ENCODE data around the gene ACD.

ACD gene

DNA sequence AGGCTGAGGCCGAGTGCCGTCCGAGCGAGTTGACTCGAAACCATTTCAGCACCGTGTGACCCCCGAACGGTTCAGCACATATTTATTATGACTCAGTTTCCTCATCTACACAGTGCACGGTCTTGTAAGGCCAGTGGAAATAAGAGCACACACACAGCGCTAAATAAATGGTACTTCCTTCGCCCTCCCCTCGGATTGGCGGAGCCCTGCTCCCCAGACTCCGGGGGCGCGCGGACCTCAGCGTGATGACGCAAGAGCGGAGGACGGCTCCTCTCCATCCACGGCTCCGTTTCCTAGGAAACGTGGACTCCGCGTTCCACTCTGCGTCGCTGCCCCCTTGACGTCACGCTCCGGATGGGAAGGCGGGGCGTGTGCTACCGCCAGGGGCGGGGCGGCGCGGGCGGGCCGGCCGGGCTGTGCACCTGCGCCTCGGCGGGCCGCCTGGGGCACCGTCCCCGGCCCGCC is 536 bp upstream of the ACD start, which contains the start of gene PARD6A:
Gene PARD6A (plus strand): TSS at position 397 of the 465 bp plus-strand sequence. CDS start 79 bp downstream, outside the sequence.
- WGBS (ENCODE audit: extremely low coverage, insufficient coverage, insufficient read length): no CpG with 5 or more reads among the region's 48 CpGs
- H3K27me3 ChIP-seq (ENCODE audit: insufficient read depth, low read length): no peaks in the 10 kb centered on the region
- no peak within 1 kb of the TSS for H2BK12ac ChIP-seq (ENCODE audit: low read length)
- peaks cover 7% of the 10 kb centered on the region for H3K79me1 ChIP-seq (ENCODE audit: low read length)
- no peaks in the 10 kb centered on the region for H3K9me3 ChIP-seq (ENCODE audit: insufficient read depth, low read depth, low read length)
- peak within 1 kb of the TSS; percentile 47 for H2BK120ac ChIP-seq (ENCODE audit: insufficient read depth, low read length, poor library complexity)
- H3K79me2 ChIP-seq (ENCODE audit: control insufficient read depth, insufficient read depth, low read length, poor library complexity): peaks cover 3% of the 10 kb centered on the region
- peak within 1 kb of the TSS; percentile 68 for H4K91ac ChIP-seq (ENCODE audit: low read depth, low read length)
- H3K27ac ChIP-seq (ENCODE audit: low read depth, low read length): peak within 1 kb of the TSS; percentile 25
- peak within 1 kb of the TSS; percentile 71 for H3K18ac ChIP-seq (ENCODE audit: low read length)
- DNase-seq: peak; percentile 87 to 98
- H2BK5ac ChIP-seq (ENCODE audit: low read depth, low read length, poor library complexity): peak within 1 kb of the TSS; percentile 10
- peak within 1 kb of the TSS; percentile 80 for H2AFZ ChIP-seq (ENCODE audit: insufficient read depth, low read length, poor library complexity)
- H3K9ac ChIP-seq (ENCODE audit: low read length): peak within 1 kb of the TSS; percentile 16
- H2AK5ac ChIP-seq (ENCODE audit: low read length): no peak within 1 kb of the TSS
- H3K4me1 ChIP-seq (ENCODE audit: control insufficient read depth in 1 of 2, insufficient read depth in 2 of 2, low read length in 2 of 2): peaks cover 5 to 10% of the 10 kb centered on the region in 2 experiments
- peaks cover 13 to 21% of the 10 kb centered on the region in 2 experiments for H3K36me3 ChIP-seq (ENCODE audit: control insufficient read depth in 1 of 2, insufficient read depth in 2 of 2, low read length in 2 of 2)
- H4K8ac ChIP-seq (ENCODE audit: low read depth, low read length): peak within 1 kb of the TSS; percentile 88
- H4K12ac ChIP-seq (ENCODE audit: low read depth, low read length): peak within 1 kb of the TSS; percentile 59
- H3K4me3 ChIP-seq (ENCODE audit: low read depth, low read length): peak within 1 kb of the TSS; percentile 85
- peak within 1 kb of the TSS; percentile 81 for H3K4me2 ChIP-seq (ENCODE audit: low read length)
- H3K4ac ChIP-seq (ENCODE audit: low read depth, low read length): no peak within 1 kb of the TSS
- no peak within 1 kb of the TSS for H3K23ac ChIP-seq (ENCODE audit: low read length)
- H3K14ac ChIP-seq (ENCODE audit: low read length): peak within 1 kb of the TSS; percentile 55

DNA sequence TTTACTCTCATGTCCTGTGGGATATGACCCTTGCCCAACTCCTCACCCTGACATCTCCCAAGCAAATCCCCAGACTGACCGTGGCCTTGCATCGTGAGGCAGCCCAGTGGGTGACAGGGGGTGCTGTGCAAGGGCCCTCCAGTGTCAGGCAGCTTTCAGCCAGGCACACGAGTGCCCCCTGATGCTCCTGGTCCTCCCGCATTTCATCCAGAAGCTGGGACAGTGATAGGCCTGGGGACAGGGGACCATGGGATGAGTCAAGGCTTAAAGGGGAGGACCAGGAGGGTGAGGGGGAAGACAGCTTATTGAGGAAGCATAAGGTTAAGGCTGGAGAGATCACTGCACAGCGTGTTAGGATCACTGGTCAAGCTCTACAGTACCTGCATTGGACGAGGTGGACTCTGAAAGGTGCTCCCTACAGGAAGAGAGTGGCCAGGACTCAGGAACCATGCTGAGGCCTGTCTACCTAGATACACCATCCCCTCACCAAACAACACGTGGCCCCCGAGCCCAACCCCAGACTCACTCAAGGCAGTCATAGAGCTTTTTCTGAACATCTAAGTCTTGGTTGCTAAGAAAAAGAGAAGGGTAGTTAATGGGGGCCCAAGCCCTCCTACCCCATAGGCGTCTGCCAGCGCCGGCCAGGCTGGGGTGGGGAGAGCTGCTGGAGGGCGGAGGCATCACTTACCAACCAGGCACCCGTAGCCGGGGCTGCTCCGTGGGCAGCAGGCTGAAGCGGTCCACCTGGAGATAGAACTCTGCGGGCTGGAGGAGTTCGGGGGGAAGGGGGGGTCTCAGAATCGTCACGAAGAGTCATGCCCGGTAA is 998 bp downstream of the ACD start:
- DNase-seq: no peak
- peak overlapping the region; percentile 85 for H4K8ac ChIP-seq (ENCODE audit: low read depth, low read length)
- no peak overlapping the region for H3K14ac ChIP-seq (ENCODE audit: low read length)
- no CpG with 5 or more reads among the region's 21 CpGs for WGBS (ENCODE audit: extremely low coverage, insufficient coverage, insufficient read length)
- H2AFZ ChIP-seq (ENCODE audit: insufficient read depth, low read length, poor library complexity): no peak overlapping the region
- no peak overlapping the region for H2AK5ac ChIP-seq (ENCODE audit: low read length)
- H3K18ac ChIP-seq (ENCODE audit: low read length): peak overlapping the region; percentile 18
- H3K4me3 ChIP-seq (ENCODE audit: low read depth, low read length): peak overlapping the region; percentile 85
- no peak overlapping the region for H2BK5ac ChIP-seq (ENCODE audit: low read depth, low read length, poor library complexity)
- no peak overlapping the region for H2BK12ac ChIP-seq (ENCODE audit: low read length)
- peaks cover 7% of the 10 kb centered on the region for H3K79me1 ChIP-seq (ENCODE audit: low read length)
- peak overlapping the region; percentile 81 for H3K4me2 ChIP-seq (ENCODE audit: low read length)
- no peak overlapping the region for H3K4ac ChIP-seq (ENCODE audit: low read depth, low read length)
- H4K91ac ChIP-seq (ENCODE audit: low read depth, low read length): no peak overlapping the region
- H3K36me3 ChIP-seq (ENCODE audit: control insufficient read depth in 1 of 2, insufficient read depth in 2 of 2, low read length in 2 of 2): peaks cover 13 to 21% of the 10 kb centered on the region in 2 experiments
- H2BK120ac ChIP-seq (ENCODE audit: insufficient read depth, low read length, poor library complexity): no peak overlapping the region
- no peaks in the 10 kb centered on the region for H3K9me3 ChIP-seq (ENCODE audit: insufficient read depth, low read depth, low read length)
- no peaks in the 10 kb centered on the region for H3K27me3 ChIP-seq (ENCODE audit: insufficient read depth, low read length)
- H4K12ac ChIP-seq (ENCODE audit: low read depth, low read length): no peak overlapping the region
- no peak overlapping the region for H3K27ac ChIP-seq (ENCODE audit: low read depth, low read length)
- peak overlapping the region; percentile 44 for H3K9ac ChIP-seq (ENCODE audit: low read length)
- peaks cover 3% of the 10 kb centered on the region for H3K79me2 ChIP-seq (ENCODE audit: control insufficient read depth, insufficient read depth, low read length, poor library complexity)
- peaks cover 5 to 10% of the 10 kb centered on the region in 2 experiments for H3K4me1 ChIP-seq (ENCODE audit: control insufficient read depth in 1 of 2, insufficient read depth in 2 of 2, low read length in 2 of 2)
- H3K23ac ChIP-seq (ENCODE audit: low read length): no peak overlapping the region

DNA sequence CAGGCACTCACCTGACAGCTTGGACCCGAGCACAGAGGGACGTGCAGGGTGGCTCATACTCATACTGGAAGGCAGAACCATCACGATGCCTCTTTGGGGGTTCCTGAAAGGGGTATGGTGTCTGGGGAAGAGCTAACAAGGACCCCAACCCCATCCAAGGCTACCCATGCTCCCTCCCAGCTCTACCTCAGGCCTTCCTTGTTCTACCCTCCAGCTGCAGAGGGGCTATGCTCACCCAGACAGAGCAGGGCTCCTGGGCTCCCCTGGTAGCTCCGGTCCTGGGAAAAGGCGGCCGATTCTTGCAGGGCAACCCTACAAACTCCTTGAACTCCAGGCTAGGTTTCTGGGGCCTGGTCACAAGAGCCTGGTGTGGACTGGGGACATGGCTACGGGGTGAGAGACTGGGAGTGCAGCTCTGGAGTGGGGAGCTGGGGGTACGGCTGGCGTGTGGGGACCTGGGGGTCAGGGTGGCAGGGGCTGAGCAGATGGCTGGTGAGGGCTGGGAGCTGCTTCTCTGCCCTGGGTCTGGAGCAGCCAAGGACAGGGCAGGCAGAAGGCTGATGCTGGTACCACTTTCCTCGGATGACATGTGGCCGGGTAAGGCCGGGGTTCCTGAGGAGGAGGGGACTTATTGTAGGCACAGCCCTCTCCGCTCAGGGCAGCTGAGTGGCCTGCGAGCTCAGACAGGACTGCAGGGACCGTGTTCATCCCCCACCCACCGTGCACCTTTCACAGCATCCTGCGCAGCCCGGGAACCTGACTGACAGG is 2.1 kb downstream of the ACD start:
- Histone ChIP-seq H3K23ac (ENCODE audit: low read length) (no peak overlapping the region), H3K18ac (ENCODE audit: low read length) (no peak overlapping the region), H4K12ac (ENCODE audit: low read depth, low read length) (no peak overlapping the region), H3K27me3 (ENCODE audit: insufficient read depth, low read length) (no peaks in the 10 kb centered on the region), H3K14ac (ENCODE audit: low read length) (no peak overlapping the region), H3K4me3 (ENCODE audit: low read depth, low read length) (no peak overlapping the region), H3K27ac (ENCODE audit: low read depth, low read length) (no peak overlapping the region), H3K9ac (ENCODE audit: low read length) (no peak overlapping the region), H4K8ac (ENCODE audit: low read depth, low read length) (no peak overlapping the region), H2AK5ac (ENCODE audit: low read length) (no peak overlapping the region), H4K91ac (ENCODE audit: low read depth, low read length) (no peak overlapping the region), H3K4ac (ENCODE audit: low read depth, low read length) (no peak overlapping the region), H3K9me3 (ENCODE audit: insufficient read depth, low read depth, low read length) (no peaks in the 10 kb centered on the region), H2BK5ac (ENCODE audit: low read depth, low read length, poor library complexity) (no peak overlapping the region), H3K4me1 (ENCODE audit: control insufficient read depth in 1 of 2, insufficient read depth in 2 of 2, low read length in 2 of 2) (peaks cover 11 to 18% of the 10 kb centered on the region in 2 experiments), H3K79me2 (ENCODE audit: control insufficient read depth, insufficient read depth, low read length, poor library complexity) (peaks cover 3% of the 10 kb centered on the region), H3K4me2 (ENCODE audit: low read length) (no peak overlapping the region), H3K36me3 (ENCODE audit: control insufficient read depth in 1 of 2, insufficient read depth in 2 of 2, low read length in 2 of 2) (peaks cover 13 to 18% of the 10 kb centered on the region in 2 experiments), H2BK12ac (ENCODE audit: low read length) (no peak overlapping the region), H2BK120ac (ENCODE audit: insufficient read depth, low read length, poor library complexity) (no peak overlapping the region), H3K79me1 (ENCODE audit: low read length) (peaks cover 7% of the 10 kb centered on the region), H2AFZ (ENCODE audit: insufficient read depth, low read length, poor library complexity) (no peak overlapping the region)
- no peak for DNase-seq
- no CpG with 5 or more reads among the region's 18 CpGs for WGBS (ENCODE audit: extremely low coverage, insufficient coverage, insufficient read length)

DNA sequence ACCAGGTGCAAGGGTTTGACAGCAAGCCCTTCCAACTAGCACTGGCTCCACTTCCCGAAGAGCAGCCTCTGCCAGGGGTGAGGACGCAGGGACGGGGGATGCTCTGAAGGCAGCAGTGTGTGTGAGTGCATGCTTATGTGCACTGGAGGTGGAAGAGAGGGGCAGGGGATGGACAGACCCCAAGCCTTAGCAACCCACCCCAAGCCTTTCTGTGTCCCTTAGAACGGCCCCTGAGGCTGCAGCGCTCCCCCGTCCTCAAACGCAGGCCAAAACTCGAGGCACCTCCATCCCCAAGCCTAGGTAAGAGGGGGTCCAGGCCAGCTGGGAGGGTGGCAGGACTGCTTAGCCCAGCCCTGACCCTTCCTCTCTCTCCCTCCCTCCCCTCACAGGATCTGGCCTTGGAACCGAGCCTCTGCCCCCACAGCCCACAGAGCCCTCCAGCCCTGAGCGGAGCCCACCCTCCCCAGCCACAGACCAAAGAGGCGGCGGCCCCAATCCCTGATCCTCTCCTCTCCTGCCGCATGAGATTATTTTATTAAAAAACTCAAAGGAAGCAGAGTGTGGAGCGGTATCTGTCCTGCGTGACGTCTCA is 2.9 kb downstream of the ACD start:
- WGBS (ENCODE audit: extremely low coverage, insufficient coverage, insufficient read length): no CpG with 5 or more reads among the region's 16 CpGs
- no peak overlapping the region for H2BK5ac ChIP-seq (ENCODE audit: low read depth, low read length, poor library complexity)
- no peak overlapping the region for H2AFZ ChIP-seq (ENCODE audit: insufficient read depth, low read length, poor library complexity)
- H4K8ac ChIP-seq (ENCODE audit: low read depth, low read length): no peak overlapping the region
- no peak overlapping the region for H2BK12ac ChIP-seq (ENCODE audit: low read length)
- H2BK120ac ChIP-seq (ENCODE audit: insufficient read depth, low read length, poor library complexity): no peak overlapping the region
- H3K4me1 ChIP-seq (ENCODE audit: control insufficient read depth in 1 of 2, insufficient read depth in 2 of 2, low read length in 2 of 2): peaks cover 11 to 20% of the 10 kb centered on the region in 2 experiments
- peaks cover 3% of the 10 kb centered on the region for H3K79me2 ChIP-seq (ENCODE audit: control insufficient read depth, insufficient read depth, low read length, poor library complexity)
- H4K91ac ChIP-seq (ENCODE audit: low read depth, low read length): no peak overlapping the region
- no peak overlapping the region for H2AK5ac ChIP-seq (ENCODE audit: low read length)
- no peak overlapping the region for H3K18ac ChIP-seq (ENCODE audit: low read length)
- no peak for DNase-seq
- no peak overlapping the region for H3K27ac ChIP-seq (ENCODE audit: low read depth, low read length)
- peaks cover 7% of the 10 kb centered on the region for H3K79me1 ChIP-seq (ENCODE audit: low read length)
- H3K4ac ChIP-seq (ENCODE audit: low read depth, low read length): no peak overlapping the region
- no peak overlapping the region for H3K14ac ChIP-seq (ENCODE audit: low read length)
- H3K23ac ChIP-seq (ENCODE audit: low read length): no peak overlapping the region
- no peak overlapping the region for H3K4me3 ChIP-seq (ENCODE audit: low read depth, low read length)
- no peak overlapping the region for H3K9ac ChIP-seq (ENCODE audit: low read length)
- no peak overlapping the region for H4K12ac ChIP-seq (ENCODE audit: low read depth, low read length)
- H3K27me3 ChIP-seq (ENCODE audit: insufficient read depth, low read length): no peaks in the 10 kb centered on the region
- peaks cover 9 to 17% of the 10 kb centered on the region in 2 experiments for H3K36me3 ChIP-seq (ENCODE audit: control insufficient read depth in 1 of 2, insufficient read depth in 2 of 2, low read length in 2 of 2)
- H3K4me2 ChIP-seq (ENCODE audit: low read length): no peak overlapping the region
- H3K9me3 ChIP-seq (ENCODE audit: insufficient read depth, low read depth, low read length): peaks cover 2% of the 10 kb centered on the region

Data from trophoblast cell (in vitro differentiated cells and primary cell).